ENCODE measurements around the gene GPNMB.
"Not testable (repeated sequence)": the region's sequence is repeated elsewhere in the genome, so short reads cannot be mapped to it uniquely, and the experiment has no call there.

Gene GPNMB

DNA sequence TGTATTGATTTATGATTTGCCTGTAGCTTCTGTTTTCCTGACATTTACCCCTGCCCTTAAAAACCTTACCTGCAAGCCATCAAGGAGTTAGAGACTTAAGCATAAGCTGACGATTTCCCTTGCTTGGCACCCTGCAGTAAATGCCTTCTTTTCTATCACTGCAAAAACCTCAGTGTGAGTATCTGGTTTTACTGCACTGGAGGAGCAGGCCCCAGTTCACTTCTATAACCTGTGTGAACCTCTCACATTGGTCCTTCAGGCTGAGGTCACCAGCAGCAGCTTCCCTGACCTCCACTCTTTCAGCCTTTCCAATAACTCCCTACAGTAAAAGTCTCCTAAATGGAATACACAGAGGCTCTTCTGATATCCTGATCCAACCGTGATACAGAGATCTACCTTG lies 34.2 kb upstream of the GPNMB start:
- Histone ChIP-seq H3K36me3 (ENCODE audit: control insufficient read depth, insufficient read depth, low read length) (no peaks in the 10 kb centered on the region), H3K27me3 (ENCODE audit: control insufficient read depth, insufficient read depth, low read length) (no peaks in the 10 kb centered on the region), H3K27ac (ENCODE audit: low read depth, low read length) (no peak overlapping the region), H3K4me1 (ENCODE audit: control insufficient read depth, insufficient read depth, low read length) (peaks cover 7% of the 10 kb centered on the region), H3K4me3 (ENCODE audit: low read depth, low read length) (no peak overlapping the region), H3K9ac (ENCODE audit: low read length) (no peak overlapping the region), H3K9me3 (ENCODE audit: control insufficient read depth, insufficient read depth, low read depth, low read length) (no peaks in the 10 kb centered on the region)

DNA sequence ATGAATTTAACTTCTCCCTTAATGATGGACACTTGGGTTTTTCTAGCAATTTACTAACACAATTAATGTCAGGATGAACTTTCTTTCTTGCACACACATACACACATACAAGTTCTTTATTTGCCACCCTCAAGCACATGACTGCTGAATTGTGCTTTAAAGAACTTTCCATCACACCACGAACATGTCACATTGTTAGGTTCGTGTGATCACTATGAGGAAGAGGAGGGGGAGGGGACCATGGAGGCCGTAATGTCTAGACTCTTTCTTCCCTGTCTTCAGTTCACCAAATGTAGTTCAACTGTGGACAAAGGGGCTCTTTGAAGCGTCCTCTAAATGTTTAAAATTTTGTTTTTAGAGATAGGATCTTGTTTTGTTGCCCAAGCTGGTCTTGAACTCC lies 33.7 kb upstream of the GPNMB start:
- H3K4me1 ChIP-seq (ENCODE audit: control insufficient read depth, insufficient read depth, low read length) = peaks cover 7% of the 10 kb centered on the region
- H3K9me3 ChIP-seq (ENCODE audit: control insufficient read depth, insufficient read depth, low read depth, low read length) = no peaks in the 10 kb centered on the region
- H3K9ac ChIP-seq (ENCODE audit: low read length) = no peak overlapping the region
- no peaks in the 10 kb centered on the region for H3K36me3 ChIP-seq (ENCODE audit: control insufficient read depth, insufficient read depth, low read length)
- no peak overlapping the region for H3K27ac ChIP-seq (ENCODE audit: low read depth, low read length)
- H3K4me3 ChIP-seq (ENCODE audit: low read depth, low read length) = no peak overlapping the region
- H3K27me3 ChIP-seq (ENCODE audit: control insufficient read depth, insufficient read depth, low read length) = no peaks in the 10 kb centered on the region

DNA sequence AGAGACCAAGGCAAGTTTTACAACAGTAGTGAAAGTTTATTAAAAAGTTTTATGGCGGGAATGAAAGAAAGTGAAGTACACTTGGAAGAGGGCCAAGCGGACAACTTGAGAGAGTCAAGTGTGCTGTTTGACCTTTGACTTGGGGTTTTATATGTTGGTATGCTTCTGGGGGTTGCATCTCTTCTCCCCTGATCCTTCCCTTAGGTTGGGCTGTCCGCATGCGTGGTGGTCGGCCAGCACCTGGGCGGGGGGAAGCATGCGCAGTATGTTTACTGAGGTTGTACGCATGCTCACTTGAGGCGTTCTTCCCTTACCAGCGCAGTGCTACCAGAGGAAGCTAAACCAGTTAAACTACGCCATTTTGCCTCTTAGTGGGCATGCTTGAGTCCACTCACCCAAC lies 32.8 kb upstream of the GPNMB start:
- H3K9ac ChIP-seq (ENCODE audit: low read length) = no peak overlapping the region
- no peaks in the 10 kb centered on the region for H3K27me3 ChIP-seq (ENCODE audit: control insufficient read depth, insufficient read depth, low read length)
- peaks cover 10% of the 10 kb centered on the region for H3K4me1 ChIP-seq (ENCODE audit: control insufficient read depth, insufficient read depth, low read length)
- no peaks in the 10 kb centered on the region for H3K36me3 ChIP-seq (ENCODE audit: control insufficient read depth, insufficient read depth, low read length)
- no peak overlapping the region for H3K27ac ChIP-seq (ENCODE audit: low read depth, low read length)
- H3K9me3 ChIP-seq (ENCODE audit: control insufficient read depth, insufficient read depth, low read depth, low read length) = no peaks in the 10 kb centered on the region
- H3K4me3 ChIP-seq (ENCODE audit: low read depth, low read length) = no peak overlapping the region

GRCh38 chr7:23214423-23214822 lies 32.2 kb upstream of the GPNMB start:
- H3K27ac ChIP-seq (ENCODE audit: low read depth, low read length) = no peak overlapping the region
- no peak overlapping the region for H3K4me3 ChIP-seq (ENCODE audit: low read depth, low read length)
- no peaks in the 10 kb centered on the region for H3K27me3 ChIP-seq (ENCODE audit: control insufficient read depth, insufficient read depth, low read length)
- H3K9me3 ChIP-seq (ENCODE audit: control insufficient read depth, insufficient read depth, low read depth, low read length) = no peaks in the 10 kb centered on the region
- H3K4me1 ChIP-seq (ENCODE audit: control insufficient read depth, insufficient read depth, low read length) = peaks cover 10% of the 10 kb centered on the region
- no peaks in the 10 kb centered on the region for H3K36me3 ChIP-seq (ENCODE audit: control insufficient read depth, insufficient read depth, low read length)
- no peak overlapping the region for H3K9ac ChIP-seq (ENCODE audit: low read length)

- H3K36me3 ChIP-seq (ENCODE audit: control insufficient read depth, insufficient read depth, low read length) = no peaks in the 10 kb centered on the region
- no peaks in the 10 kb centered on the region for H3K27me3 ChIP-seq (ENCODE audit: control insufficient read depth, insufficient read depth, low read length)
These were observed 31.6 kb upstream of the GPNMB start for GRCh38 chr7:23214938-23215337.

GRCh38 chr7:23216021-23216420 lies 30.6 kb upstream of the GPNMB start:
- Histone ChIP-seq H3K9ac (ENCODE audit: low read length) (no peak overlapping the region), H3K27ac (ENCODE audit: low read depth, low read length) (no peak overlapping the region), H3K27me3 (ENCODE audit: control insufficient read depth, insufficient read depth, low read length) (no peaks in the 10 kb centered on the region), H3K36me3 (ENCODE audit: control insufficient read depth, insufficient read depth, low read length) (no peaks in the 10 kb centered on the region), H3K4me1 (ENCODE audit: control insufficient read depth, insufficient read depth, low read length) (peaks cover 16% of the 10 kb centered on the region), H3K4me3 (ENCODE audit: low read depth, low read length) (no peak overlapping the region), H3K9me3 (ENCODE audit: control insufficient read depth, insufficient read depth, low read depth, low read length) (no peaks in the 10 kb centered on the region)

More at GRCh38 chr7:23214938-23215337, 31.6 kb upstream of the GPNMB start:
- Histone ChIP-seq H3K4me3 (ENCODE audit: low read depth, low read length) (no peak overlapping the region), H3K9ac (ENCODE audit: low read length) (no peak overlapping the region), H3K9me3 (ENCODE audit: control insufficient read depth, insufficient read depth, low read depth, low read length) (no peaks in the 10 kb centered on the region), H3K4me1 (ENCODE audit: control insufficient read depth, insufficient read depth, low read length) (peaks cover 10% of the 10 kb centered on the region), H3K27ac (ENCODE audit: low read depth, low read length) (no peak overlapping the region)

- Histone ChIP-seq H3K4me3 (ENCODE audit: low read depth, low read length) (no peak overlapping the region), H3K27me3 (ENCODE audit: control insufficient read depth, insufficient read depth, low read length) (no peaks in the 10 kb centered on the region), H3K36me3 (ENCODE audit: control insufficient read depth, insufficient read depth, low read length) (no peaks in the 10 kb centered on the region), H3K4me1 (ENCODE audit: control insufficient read depth, insufficient read depth, low read length) (peaks cover 9% of the 10 kb centered on the region; the same call in 1 of the 2 replicates), H3K9ac (ENCODE audit: low read length) (no peak overlapping the region), H3K27ac (ENCODE audit: low read depth, low read length) (no peak overlapping the region), H3K9me3 (ENCODE audit: control insufficient read depth, insufficient read depth, low read depth, low read length) (no peaks in the 10 kb centered on the region)
These were observed 28.4 kb upstream of the GPNMB start for GRCh38 chr7:23218196-23218595.

DNA sequence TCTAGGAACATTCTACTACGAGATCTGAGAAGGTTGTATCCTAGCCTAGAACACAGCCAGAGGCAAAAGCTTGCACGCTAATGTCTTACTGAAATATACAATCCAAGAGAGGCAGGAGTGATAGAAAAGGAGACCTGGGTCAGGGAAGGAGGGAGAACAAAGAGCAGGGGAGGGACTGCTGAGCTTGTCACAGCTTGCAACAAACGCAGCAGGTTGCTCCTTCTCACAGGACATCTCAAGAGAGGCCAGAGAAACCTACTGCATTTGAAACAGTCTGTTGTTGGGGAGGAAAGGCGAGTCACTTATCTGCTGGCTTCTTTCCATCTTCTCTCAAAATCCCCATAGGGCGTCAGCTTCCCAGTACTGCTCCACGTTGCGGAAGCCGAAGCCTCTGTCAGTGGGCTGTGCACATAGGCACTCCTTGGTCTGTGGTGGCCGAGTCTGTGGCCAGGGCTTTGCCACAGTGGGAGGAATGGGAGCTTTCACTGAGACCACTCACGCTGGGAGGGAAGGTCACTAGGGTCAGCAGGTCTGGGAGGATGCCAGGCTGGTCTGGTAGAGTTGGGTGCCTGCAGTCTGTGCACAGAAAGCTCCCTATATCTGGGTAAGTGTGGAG lies 25.8 kb upstream of the GPNMB start:
- Histone ChIP-seq H3K9me3 (ENCODE audit: control insufficient read depth, insufficient read depth, low read depth, low read length) (no peaks in the 10 kb centered on the region), H3K36me3 (ENCODE audit: control insufficient read depth, insufficient read depth, low read length) (no peaks in the 10 kb centered on the region), H3K4me3 (ENCODE audit: low read depth, low read length) (no peak overlapping the region), H3K27ac (ENCODE audit: low read depth, low read length) (no peak overlapping the region), H3K4me1 (ENCODE audit: control insufficient read depth, insufficient read depth, low read length) (peaks cover 9% of the 10 kb centered on the region; the same call in 1 of the 2 replicates), H3K9ac (ENCODE audit: low read length) (no peak overlapping the region), H3K27me3 (ENCODE audit: control insufficient read depth, insufficient read depth, low read length) (no peaks in the 10 kb centered on the region)

DNA sequence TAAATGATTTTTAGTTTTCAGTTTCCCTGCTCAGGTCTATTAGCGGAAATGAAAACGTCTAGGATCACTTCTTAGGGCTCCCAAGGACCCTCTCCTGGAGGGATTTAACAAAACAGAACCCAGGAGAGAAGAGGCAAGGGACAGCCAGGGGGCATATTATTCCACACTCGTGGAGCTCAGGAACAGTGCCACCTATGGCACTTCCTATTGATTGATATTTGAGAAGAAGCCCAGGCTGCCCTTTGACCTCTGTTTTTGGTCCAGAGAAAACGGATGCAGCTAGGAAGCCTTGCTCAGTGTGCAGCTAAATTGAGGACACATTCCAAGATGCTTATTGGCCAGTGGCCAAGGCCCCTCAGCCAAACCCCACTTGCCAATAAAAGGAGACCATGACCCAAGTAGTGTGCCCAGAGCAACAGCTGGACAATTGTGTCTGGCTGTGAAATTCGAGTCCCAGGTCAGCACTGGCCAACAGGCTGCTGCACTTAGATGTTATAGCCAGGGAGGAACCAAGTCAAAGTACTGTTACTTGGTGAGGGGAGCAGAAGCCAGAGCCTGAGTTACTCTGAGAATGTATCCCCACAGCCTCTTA lies 24.0 kb upstream of the GPNMB start:
- no peaks in the 10 kb centered on the region for H3K9me3 ChIP-seq (ENCODE audit: control insufficient read depth, insufficient read depth, low read depth, low read length)
- H3K4me3 ChIP-seq (ENCODE audit: low read depth, low read length) = no peak overlapping the region
- H3K36me3 ChIP-seq (ENCODE audit: control insufficient read depth, insufficient read depth, low read length) = no peaks in the 10 kb centered on the region
- no peaks in the 10 kb centered on the region for H3K27me3 ChIP-seq (ENCODE audit: control insufficient read depth, insufficient read depth, low read length)
- no peak overlapping the region for H3K9ac ChIP-seq (ENCODE audit: low read length)
- H3K4me1 ChIP-seq (ENCODE audit: control insufficient read depth, insufficient read depth, low read length) = peaks cover 9% of the 10 kb centered on the region; the same call in 1 of the 2 replicates
- H3K27ac ChIP-seq (ENCODE audit: low read depth, low read length) = no peak overlapping the region

DNA sequence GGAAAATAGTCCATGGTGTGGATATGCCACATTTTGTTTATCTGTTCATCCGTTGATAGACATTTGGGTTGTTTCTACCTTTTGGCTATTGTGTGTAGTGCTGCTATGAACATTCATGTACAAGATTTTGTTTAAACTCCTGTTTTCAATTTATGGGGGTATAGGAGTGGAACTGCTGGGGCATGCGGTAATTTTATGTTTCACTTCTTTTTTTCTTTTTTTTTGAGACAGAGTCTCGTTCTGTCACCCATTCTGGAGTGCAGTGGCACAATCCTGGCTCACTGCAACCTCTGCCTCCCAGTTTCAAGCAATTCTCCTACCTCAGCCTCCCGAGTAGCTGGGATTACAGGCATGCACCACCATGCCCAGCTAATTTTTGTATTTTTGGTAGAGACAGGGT lies 22.2 kb upstream of the GPNMB start:
- H3K9ac ChIP-seq (ENCODE audit: low read length); H3K36me3 ChIP-seq (ENCODE audit: control insufficient read depth, insufficient read depth, low read length); H3K9me3 ChIP-seq (ENCODE audit: control insufficient read depth, insufficient read depth, low read depth, low read length); H3K4me3 ChIP-seq (ENCODE audit: low read depth, low read length); H3K27me3 ChIP-seq (ENCODE audit: control insufficient read depth, insufficient read depth, low read length); H3K27ac ChIP-seq (ENCODE audit: low read depth, low read length); H3K4me1 ChIP-seq (ENCODE audit: control insufficient read depth, insufficient read depth, low read length): not testable (repeated sequence)

DNA sequence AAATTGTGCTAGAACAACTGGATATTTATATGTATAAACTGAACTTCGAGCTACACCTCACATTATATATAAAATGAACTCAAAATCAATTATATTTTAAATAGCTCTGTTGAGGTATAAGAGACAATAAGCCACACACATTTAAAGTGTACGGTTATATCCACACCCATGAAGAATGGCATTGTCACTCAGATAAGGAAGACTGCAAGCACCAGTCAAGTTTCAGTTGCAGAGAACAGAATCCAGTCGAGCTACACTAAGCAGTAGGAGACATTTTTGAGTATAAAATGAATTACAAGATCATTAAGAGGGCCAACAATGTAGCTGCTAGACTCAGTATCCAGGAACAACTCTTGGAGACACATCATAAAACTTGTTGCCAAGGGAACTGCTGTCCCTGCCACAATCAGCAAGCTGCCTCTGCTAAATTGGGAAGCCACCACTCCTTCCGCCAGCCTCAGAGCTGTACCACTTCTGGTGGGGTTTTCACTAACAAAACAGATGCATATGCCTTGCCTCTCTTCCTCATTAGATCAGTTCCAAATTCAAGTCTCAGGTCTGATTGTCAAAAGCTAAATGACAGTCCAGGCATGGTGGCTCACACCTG lies 19.6 kb upstream of the GPNMB start:
- Histone ChIP-seq H3K9me3 (ENCODE audit: control insufficient read depth, insufficient read depth, low read depth, low read length) (peaks cover 5% of the 10 kb centered on the region; the same call in 1 of the 2 replicates), H3K36me3 (ENCODE audit: control insufficient read depth, insufficient read depth, low read length) (no peaks in the 10 kb centered on the region), H3K4me3 (ENCODE audit: low read depth, low read length) (no peak overlapping the region), H3K4me1 (ENCODE audit: control insufficient read depth, insufficient read depth, low read length) (no peaks in the 10 kb centered on the region), H3K9ac (ENCODE audit: low read length) (no peak overlapping the region), H3K27me3 (ENCODE audit: control insufficient read depth, insufficient read depth, low read length) (no peaks in the 10 kb centered on the region), H3K27ac (ENCODE audit: low read depth, low read length) (no peak overlapping the region)

Measured in HUES6 (cell line).